Activated CD8-positive, alpha-beta memory T cell treated with anti-CD3 and anti-CD28 coated beads for 24 hours (primary cell): ENCODE measurements around the gene PCDH1.

ENCODE experiments used
- DNase-seq: peaks from one replicate; pipeline ENCODE4 v3.0.0-alpha.2; 2020

The PCDH1 gene

GRCh38 chr5:141872496-141873356 lies 5.5 kb downstream of the PCDH1 start:
- no peak for DNase-seq

DNA sequence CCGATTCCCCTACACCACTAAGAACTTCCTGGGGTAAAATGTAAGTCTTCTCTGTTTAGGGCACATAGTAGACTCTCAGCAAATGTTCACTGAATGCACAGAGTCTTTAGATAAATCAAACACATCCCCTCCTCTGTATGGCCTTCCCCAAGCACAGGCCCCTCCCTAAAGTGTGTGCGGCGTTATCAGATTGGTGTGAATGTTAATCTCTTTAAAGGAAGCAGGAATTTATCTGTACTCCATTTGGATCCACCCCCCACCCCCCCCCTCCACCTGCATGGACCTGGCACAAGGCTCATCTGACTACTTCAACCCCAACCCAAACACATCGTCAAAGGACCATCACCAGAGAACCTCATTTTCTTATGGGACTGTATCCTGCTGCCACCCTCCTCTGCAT lies 6.3 kb downstream of the PCDH1 start:
- no peak for DNase-seq

GRCh38 chr5:141870871-141871270 lies 7.3 kb downstream of the PCDH1 start:
- DNase-seq = no peak

DNA sequence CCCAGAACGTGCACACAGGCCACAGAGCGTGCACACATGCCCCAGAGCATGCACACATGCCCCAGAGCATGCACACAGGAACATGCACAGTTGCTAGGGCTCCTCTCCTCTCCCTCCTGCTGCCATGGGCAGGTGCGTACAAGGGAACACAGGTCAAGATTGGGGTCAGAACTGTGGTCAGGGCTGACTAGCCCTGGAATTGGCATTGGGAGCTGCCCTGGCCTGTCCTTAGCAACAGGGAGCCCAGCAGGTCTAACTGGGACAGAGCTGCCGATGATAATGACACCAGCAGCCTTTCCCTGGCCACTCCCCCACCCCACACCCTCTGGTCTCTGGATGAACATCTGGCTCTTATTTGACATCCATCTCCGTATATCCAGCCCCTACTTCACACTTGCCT lies 8.0 kb downstream of the PCDH1 start:
- DNase-seq = no peak

- DNase-seq = no peak
These were observed 8.7 kb downstream of the PCDH1 start for GRCh38 chr5:141869514-141869913.

DNA sequence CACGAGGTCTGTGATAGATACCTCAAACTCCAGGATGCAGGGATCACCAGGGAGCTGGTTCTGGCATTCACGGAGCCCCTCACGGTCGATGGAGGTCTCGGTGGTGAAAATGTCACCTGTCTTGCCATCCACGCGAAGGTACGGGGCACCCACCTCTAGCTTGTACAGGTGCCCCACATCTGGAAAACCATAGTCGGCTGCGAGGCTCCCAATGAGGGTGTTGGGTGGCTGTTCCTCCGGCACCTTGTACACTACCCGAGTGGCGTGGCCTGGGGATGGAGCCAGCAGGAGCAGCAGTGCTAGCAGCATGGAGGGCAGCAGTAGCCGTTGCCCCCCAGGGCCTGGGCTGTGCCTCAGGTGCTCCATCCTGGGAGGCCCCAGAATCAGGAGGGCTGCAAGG lies 9.2 kb downstream of the PCDH1 start:
- DNase-seq = no peak

- no peak for DNase-seq
These were observed 9.7 kb downstream of the PCDH1 start for GRCh38 chr5:141868541-141868940.

DNA sequence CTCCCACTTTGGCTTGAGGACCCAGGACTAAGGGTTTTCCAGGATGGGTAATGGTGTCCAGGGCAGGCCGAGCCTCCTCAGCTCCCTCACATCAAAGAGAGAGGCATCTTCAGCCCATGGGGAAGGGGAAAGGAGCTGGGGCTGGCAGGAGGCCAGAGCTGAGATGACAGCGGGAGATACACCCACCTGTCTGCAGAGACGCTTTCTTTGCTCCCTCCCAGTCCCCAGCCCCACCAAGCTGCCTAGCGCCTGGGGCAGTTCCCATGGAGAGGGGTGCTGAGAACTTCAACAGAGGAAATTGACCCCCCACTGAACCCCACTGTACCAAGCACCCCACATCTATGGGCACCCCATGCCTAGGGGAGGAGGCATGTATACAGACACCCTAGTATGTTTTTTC lies 10.6 kb downstream of the PCDH1 start:
- no peak for DNase-seq

DNA sequence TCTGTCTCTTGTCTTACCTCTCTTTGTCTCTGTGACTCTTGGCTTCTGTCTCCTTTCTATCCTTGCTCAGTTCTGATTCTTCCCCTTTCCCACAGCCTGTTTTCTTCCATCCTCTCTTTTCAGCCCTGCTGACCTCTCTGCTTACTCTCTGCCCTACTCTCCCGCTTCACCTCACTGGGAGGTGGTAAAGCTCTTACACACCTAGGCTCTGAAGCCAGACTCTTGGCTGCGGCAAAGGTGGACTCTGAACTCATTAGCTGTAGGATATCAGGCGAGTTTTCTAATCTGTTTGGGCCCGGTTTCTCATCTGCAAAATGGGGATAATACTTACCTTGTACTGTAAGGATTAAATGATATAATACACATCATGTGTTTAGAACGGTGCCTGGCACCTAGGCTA lies 11.1 kb downstream of the PCDH1 start:
- DNase-seq = no peak

GRCh38 chr5:141866096-141866495 lies 12.1 kb downstream of the PCDH1 start:
- DNase-seq = no peak

GRCh38 chr5:141865406-141865805 lies 12.8 kb downstream of the PCDH1 start:
- no peak for DNase-seq

DNA sequence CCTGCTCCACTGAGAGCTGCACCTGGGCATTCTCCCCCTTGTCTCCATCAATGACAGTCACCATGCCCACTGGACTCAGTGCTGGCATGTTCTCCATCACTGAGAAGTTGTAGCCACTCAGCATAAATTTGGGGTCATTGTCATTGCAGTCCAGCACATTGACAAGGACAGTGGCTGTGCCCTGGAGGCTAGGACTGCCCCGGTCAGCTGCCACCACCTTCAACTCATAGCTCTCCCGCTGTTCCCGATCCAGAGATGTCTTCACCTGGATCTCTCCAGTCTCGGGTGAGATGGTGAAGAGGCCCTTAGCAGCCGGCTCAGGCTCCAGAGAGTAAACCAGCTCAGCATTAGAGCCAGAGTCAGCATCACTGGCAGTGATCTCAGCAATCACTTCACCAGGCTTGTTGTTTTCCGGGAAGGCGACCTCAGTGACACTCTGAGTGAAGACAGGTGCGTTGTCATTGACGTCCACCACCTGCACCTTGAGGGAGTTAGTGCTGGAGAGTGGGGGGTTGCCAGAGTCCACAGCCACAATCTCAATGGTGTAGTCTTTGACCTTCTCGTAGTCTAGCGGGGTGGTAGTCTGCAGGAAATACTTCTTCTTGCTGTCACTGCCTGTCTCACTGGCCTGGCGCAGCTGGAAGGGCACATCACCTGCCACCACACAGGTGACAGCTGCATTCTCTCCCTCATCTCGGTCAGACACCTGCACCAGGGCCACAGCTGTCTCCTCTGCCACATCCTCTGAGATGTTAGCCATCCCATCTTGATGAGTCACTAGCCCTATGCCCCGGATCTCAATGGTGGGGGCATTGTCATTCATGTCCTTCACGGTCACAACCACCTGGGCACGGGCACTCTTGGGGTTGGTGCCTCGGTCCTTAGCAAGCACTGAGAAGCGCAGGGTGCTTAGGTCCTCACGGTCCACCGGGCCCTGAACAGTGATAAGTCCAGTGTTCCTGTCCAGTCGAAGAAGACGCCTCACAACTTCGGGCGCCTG lies 13.5 kb downstream of the PCDH1 start:
- DNase-seq = no peak

- DNase-seq = no peak
These were observed 14.5 kb downstream of the PCDH1 start for GRCh38 chr5:141863569-141864178.

DNA sequence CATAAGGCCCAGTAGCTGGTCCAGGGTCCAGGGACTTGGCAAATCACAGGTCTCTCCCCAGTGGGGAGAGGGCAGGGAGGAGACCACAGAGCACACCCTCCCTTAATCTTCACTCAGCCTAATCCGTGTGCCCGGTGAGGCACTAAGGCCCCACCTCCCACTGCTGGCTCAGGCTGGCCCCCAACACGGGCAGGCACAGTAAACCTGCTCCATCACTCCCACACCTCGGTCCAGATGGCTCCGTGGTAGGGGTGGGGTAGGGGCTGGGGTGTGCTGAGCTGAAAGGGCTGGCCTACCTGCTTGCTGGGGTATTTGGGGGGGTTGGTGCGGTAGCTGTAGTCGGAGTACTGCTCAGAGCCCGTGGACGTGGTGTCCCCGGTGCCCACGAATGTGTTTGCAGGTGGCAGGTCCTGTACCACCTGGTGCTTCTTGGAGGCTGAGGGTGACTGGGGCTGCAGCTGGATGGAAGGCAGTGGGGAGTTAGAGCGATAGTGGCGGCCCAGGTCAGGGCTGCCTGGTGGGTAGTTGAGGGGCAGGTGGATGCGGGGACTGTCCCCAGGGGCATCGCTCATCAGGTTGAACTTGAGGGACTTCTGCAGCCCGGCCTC lies 15.2 kb downstream of the PCDH1 start:
- DNase-seq = no peak

GRCh38 chr5:141861194-141861593 lies 17.0 kb downstream of the PCDH1 start:
- no peak for DNase-seq

DNA sequence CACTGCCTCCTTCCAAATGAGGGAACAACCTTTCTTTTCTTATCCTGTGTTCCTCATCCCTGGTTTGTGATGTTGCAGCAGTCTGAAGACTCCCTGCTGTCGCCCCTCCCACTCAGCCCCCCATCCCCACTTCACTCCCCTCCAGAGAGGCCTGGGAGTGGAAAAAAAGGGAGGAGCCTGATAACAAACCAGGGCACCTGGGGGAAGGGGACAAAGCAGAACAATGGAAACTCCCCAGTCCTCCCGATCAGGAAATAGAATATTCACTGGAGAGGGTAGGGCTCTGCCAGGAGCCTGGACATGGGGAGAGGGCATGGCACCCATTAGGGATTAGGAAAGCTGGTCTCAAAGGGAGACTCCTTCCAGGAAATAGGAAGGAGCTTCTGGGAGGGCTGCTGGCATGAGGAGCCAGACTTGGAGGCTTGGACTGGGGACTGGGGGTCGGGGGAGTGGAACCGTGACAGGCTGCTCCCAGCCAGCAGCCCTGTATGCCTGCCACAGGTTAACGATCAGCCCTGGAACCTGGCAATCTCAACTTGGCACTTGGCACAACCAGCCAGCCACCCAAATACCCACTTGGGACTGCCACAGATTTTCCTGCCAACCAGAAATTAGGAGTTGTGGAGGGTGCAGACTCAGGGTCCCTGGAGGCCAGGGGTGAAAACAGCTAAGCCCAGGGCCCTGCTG lies 20.0 kb downstream of the PCDH1 start:
- DNase-seq = no peak

- no peak for DNase-seq
These were observed 21.0 kb downstream of the PCDH1 start for GRCh38 chr5:141857226-141857625.

DNA sequence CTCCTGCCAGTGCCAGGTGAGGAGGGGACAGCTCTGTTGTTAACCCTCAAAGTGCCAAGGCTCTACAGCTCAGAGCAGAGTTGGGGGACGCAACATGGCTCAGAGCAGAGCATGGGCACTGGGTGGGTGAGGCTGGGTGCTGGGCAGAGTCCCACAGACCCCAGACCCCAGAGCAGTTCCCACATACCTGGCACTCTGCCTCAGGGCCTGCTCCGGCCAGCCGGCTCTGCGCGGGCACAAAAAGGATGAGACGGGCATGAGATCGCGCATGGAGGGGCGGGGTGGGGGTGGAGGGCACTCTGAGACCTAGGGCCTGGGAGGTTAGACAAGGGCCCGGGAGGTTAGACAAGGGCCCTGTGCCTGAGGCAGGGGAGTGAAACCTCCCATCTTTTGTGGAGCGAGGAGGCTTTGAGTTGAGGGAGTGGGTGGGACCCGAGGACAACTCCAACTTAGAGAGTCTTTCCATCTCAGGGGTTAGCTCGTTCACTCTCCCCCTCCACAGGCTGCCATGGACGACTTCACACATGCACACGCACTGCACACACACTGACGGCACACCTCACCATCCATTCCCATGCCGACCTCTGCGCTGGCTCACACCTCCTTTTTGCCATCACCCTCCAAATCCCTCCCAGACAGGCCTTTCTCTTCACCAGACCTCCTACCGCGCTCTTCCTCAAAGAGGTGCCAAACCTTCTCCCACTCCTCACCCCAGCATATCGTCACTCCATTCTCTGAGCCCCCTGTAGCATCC lies 22.0 kb downstream of the PCDH1 start:
- DNase-seq = no peak

DNA sequence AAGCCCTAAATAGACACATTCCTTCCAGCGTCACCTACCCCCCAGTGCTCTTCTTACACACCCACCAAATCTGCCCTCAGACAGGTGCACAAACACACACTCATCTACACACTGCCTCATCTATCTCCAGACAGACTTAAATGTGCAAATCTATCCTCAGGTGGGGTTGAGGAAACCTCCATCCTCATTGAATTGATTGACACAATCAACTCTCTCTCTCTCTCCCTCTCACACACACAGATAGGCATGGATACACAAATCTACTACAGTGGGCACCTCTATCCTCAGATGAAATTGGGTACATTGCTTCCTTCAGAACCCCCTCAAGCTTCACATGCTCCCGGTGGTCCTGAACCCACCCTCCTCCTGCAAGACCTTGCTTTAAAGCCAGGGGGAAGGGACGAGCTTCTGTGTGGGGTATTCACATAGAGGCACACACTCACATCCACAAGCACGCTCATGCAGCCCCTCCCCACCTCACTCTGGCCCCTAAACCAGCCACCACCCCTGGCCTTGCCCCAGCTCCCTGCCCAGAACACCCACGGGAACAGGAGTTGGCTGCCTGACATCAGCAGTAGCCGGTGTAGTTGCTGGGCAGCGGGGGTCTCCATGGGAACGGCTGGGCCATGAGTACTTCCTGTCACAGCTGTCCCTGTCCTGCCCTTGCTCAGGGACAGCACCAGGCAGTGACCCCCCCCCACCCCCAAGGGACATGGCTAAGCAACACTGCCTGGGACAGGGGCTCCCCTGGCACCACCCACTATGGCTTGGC lies 22.8 kb downstream of the PCDH1 start:
- no peak for DNase-seq

- DNase-seq = no peak
These were observed 24.1 kb downstream of the PCDH1 start for GRCh38 chr5:141853895-141854626.
